Small intestine (tissue), 7 donors: ENCODE measurements around the gene FIZ1. TPM values are rescaled to one million over a fixed set of nuclear protein-coding genes. Genes with fewer than 3 reads are reported as not detected.
"Not testable (repeated sequence)": the region's sequence is repeated elsewhere in the genome, so short reads cannot be mapped to it uniquely, and the experiment has no call there.

Experiments used
- DNase-seq, 2 donors: peaks; one replicate each; pipeline versions ENCODE4 v3.0.0 to v3.0.0-alpha.2; 2013
- FAIRE-seq: peaks from 2 replicates; lab custom pipeline; 2012; peaks lifted over from hg19 to GRCh38; lab: Jason Lieb, UNC
- H3K27ac ChIP-seq, 3 donors: one replicate each; pipeline ENCODE4 v1.5.1; 2013; ENCODE audit warnings: low read length in 2 of 3, mild to moderate bottlenecking in 2 of 3, control low read depth in 1 of 3, inconsistent platforms in 1 of 3, low read depth in 1 of 3, moderate library complexity in 1 of 3
- H3K27me3 ChIP-seq, 3 donors: one replicate each; pipeline ENCODE4 v1.6.1; 2013; ENCODE audit warnings: low read length in 3 of 3, inconsistent platforms in 1 of 3; ENCODE audit not compliant: control insufficient read depth in 3 of 3, insufficient read depth in 3 of 3
- H3K36me3 ChIP-seq, 3 donors: one replicate each; pipeline ENCODE4 v1.6.1; 2013; ENCODE audit warnings: low read length in 3 of 3, inconsistent platforms in 1 of 3, low read depth in 1 of 3, mild to moderate bottlenecking in 1 of 3, moderate library complexity in 1 of 3; ENCODE audit not compliant: control insufficient read depth in 3 of 3, insufficient read depth in 2 of 3
- H3K4me1 ChIP-seq, 3 donors: one replicate each; pipeline ENCODE4 v1.6.1; 2013; ENCODE audit warnings: low read length in 2 of 3, inconsistent platforms in 1 of 3, low read depth in 1 of 3, mild to moderate bottlenecking in 1 of 3, moderate library complexity in 1 of 3; ENCODE audit not compliant: control insufficient read depth in 3 of 3, insufficient read depth in 2 of 3
- H3K4me3 ChIP-seq, 3 donors: one replicate each; pipeline ENCODE4 v1.5.1; 2013; ENCODE audit warnings: low read length in 3 of 3, control low read depth in 1 of 3, inconsistent platforms in 1 of 3, low read depth in 1 of 3, mild to moderate bottlenecking in 1 of 3, moderate library complexity in 1 of 3
- H3K9me3 ChIP-seq, 2 donors: one replicate each; pipeline ENCODE4 v1.6.1; 2013; ENCODE audit warnings: low read depth in 1 of 2, low read length in 1 of 2; ENCODE audit not compliant: control insufficient read depth in 2 of 2, insufficient read depth in 1 of 2
- WGBS, 3 donors: extraction: QIAGEN DNeasy Blood & Tissue Kit; methylation state at CpG; one replicate each; pipeline ENCODE4 v1.1.7; 2013; 5-methylcytosine and 5-hydroxymethylcytosine counted together
- polyA plus RNA-seq, 4 donors: library from polyadenylated mRNA; stranded (reverse) in 3 of 4; unstranded in 1 of 4; fragments of 200-250 nt in 3 of 4; fragments of 120-200 nt in 1 of 4; gene quantifications; one replicate each; pipeline versions ENCODE4 v1.2.1 to v1.2.3, GENCODE V29; 2013
- donor health status: healthy with polysubstance abuse.
- donor health status: control.
- donor health status: control.
- donor health status: Bipolar disorder and iron deficiency.
- donor health status: healthy.

Gene FIZ1
- polyA plus RNA-seq, 4 donors = 7.2 to 13.0 (median 7.4) TPM

DNA sequence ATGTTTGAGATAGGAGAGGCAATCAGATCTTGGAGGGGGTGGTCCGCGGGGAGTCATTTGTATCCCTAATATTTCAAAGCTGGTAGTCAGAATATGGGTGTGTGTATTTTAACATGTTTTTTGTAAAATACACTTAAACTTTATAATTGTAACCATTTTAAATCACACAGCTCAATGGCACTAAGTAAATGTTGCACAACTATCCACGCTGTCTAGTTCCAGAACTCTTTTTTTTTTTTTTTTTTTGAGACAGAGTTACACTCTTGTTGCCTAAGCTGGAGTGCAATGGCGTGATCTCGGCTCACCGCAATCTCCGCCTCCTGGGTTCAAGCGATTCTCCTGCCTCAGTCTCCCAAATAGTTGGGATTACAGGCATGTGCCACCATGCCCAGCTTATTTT lies 15.4 kb downstream of the FIZ1 start:
- H3K27ac ChIP-seq, H3K36me3 ChIP-seq, H3K9me3 ChIP-seq, H3K4me3 ChIP-seq, DNase-seq, FAIRE-seq, H3K27me3 ChIP-seq: not testable (repeated sequence)
- peaks cover 0 to 13% (median 7%) of the 10 kb centered on the region in 3 donors for H3K4me1 ChIP-seq
- 84 to 87% (median 84%) methylated on average over 8 of the region's 8 CpGs for WGBS, 3 donors

- H3K27me3 ChIP-seq, H3K36me3 ChIP-seq, DNase-seq, H3K27ac ChIP-seq, H3K9me3 ChIP-seq, FAIRE-seq, H3K4me3 ChIP-seq: not testable (repeated sequence)
- H3K4me1 ChIP-seq = peaks cover 0 to 11% (median 7%) of the 10 kb centered on the region in 3 donors
- 52 to 67% (median 65%) methylated on average over 4 of the region's 4 CpGs for WGBS, 3 donors
These were observed 17.0 kb downstream of the FIZ1 start for GRCh38 chr19:55582284-55582683.

DNA sequence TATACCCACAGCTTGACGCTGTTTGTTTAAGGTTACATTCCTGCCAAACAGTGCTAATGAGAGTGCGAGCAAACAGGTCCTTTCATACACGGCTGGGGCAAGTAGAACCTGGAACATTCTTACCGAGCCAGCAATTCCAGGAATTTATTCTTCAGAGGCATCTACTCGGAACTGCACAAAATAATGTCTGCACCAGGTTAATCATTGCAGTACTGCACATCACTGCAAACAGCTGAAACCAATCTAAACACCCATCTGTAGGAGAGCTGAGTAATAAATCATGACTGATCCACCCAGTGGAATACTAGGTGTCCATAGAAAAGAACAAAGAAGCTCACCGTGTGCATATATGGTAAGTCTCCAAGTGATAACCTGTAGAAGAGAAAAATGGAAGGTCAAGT lies 17.5 kb downstream of the FIZ1 start:
- Histone ChIP-seq H3K36me3 (peaks cover 0 to 13% (median 10%) of the 10 kb centered on the region in 3 donors), H3K27me3 (no peaks in the 10 kb centered on the region), H3K9me3 (no peaks in the 10 kb centered on the region), H3K4me1 (peaks cover 0 to 8% (median 7%) of the 10 kb centered on the region in 3 donors), H3K27ac (peak overlapping the region in 1 of 3 donors; percentile 85), H3K4me3 (no peak overlapping the region)
- 10 to 30% (median 19%) methylated on average over 6 of the region's 6 CpGs for WGBS, 3 donors
- DNase-seq = peak in 1 of 2 donors; percentile 42
- FAIRE-seq = no peak

- Histone ChIP-seq H3K27ac (peak overlapping the region in 2 of 3 donors; percentile 51 to 85), H3K9me3 (no peaks in the 10 kb centered on the region), H3K36me3 (peaks cover 0 to 18% (median 10%) of the 10 kb centered on the region in 3 donors), H3K27me3 (no peaks in the 10 kb centered on the region), H3K4me3 (peak overlapping the region; percentile 67 to 88 (median 83)), H3K4me1 (peaks cover 0 to 7% (median 4%) of the 10 kb centered on the region in 3 donors)
- 23 to 33% (median 24%) methylated on average over 12 of the region's 12 CpGs for WGBS, 3 donors
- FAIRE-seq (no peak), DNase-seq (peak in 1 of 2 donors; percentile 30)
These were observed 18.0 kb downstream of the FIZ1 start for GRCh38 chr19:55581145-55581822.

DNA sequence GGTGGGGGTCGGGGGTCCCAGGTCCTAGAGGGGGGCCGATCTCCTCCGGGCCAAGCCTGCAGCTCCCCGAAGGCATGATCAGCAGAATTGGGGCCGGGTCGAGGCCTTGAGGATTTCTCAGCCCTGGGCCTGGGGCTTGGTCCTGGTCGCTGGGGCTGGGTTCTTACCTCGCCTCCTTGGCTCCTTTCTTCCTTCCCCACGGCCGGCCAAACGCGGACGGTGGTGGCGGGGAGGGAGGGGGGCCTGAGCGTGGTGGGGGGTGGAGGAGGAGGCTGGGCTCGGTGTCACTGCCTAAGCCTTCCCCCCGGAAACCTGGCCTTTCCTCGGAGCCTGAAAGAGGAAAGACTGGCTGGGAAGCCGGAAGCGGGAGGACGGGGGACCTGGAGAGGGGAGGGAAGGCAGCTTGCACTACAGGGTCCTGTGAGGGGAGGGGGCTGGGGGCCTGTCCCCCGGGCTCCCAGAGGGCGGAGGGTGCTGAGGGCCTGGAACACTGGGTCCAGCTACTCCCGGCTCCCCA lies 18.6 kb downstream of the FIZ1 start, which contains the start of gene ZNF579:
ZNF579 (minus strand) TSS at position 221 of the 517 bp plus-strand sequence. CDS start 1,209 bp downstream, outside the sequence.
- H3K36me3 ChIP-seq = peaks cover 0 to 21% (median 10%) of the 10 kb centered on the region in 3 donors
- DNase-seq = peak; percentile 73 to 94
- H3K4me3 ChIP-seq = peak within 1 kb of the TSS; percentile 67 to 88 (median 83)
- WGBS, 3 donors = 0 to 2% (median 1%) methylated on average over 13 to 24 of the region's 24 CpGs
- FAIRE-seq = no peak
- H3K27ac ChIP-seq = peak within 1 kb of the TSS in 2 of 3 donors; percentile 85 to 87
- H3K9me3 ChIP-seq = no peaks in the 10 kb centered on the region
- no peaks in the 10 kb centered on the region for H3K27me3 ChIP-seq
- H3K4me1 ChIP-seq = peaks cover 0 to 3% (median 0%) of the 10 kb centered on the region in 3 donors

DNA sequence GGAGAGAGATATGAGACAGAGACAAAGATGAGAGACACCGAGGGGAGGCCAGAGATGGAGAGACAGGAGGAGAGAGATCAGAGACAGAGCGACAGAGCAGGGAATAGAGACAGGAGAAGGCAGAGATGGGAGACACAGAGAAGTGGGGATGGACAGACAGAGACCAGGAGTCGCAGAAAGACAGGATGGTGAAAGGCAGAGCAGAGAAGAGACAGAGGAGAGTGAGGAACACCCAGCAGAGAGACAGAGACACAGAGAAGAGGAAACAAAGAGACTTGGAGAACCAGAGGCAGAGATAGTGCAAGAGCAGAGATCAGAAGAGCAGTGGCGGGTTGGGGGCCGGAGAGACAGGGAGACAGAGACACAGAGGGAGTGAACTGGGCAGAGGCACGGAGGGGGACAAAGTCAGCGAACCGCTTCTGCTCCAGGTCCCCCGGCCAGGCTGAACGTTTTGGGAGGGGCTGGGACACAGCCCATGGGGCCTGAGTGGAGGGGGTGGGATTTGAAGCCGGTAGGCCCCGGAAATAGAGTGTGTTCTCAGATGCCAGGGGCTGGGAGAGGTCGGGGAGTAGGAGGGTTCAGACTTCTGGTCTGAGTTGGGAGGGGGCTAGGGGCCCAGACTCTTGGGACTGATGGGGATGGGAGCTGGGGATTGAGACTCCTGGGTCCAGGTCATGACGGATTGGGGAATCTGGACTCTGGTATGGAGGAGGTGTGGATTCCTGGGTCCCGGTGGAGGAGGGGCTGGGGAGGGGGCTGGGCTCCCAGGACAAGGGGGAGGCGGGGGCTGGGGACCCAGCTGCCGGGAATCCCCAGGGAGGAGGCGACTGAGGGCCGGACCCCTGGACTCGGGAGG lies 19.3 kb downstream of the FIZ1 start:
- peak in 1 of 2 donors; percentile 55 for DNase-seq
- Histone ChIP-seq H3K4me3 (peak overlapping the region; percentile 67 to 88 (median 83)), H3K27ac (peak overlapping the region in 2 of 3 donors; percentile 85 to 87), H3K36me3 (peaks cover 0 to 21% (median 10%) of the 10 kb centered on the region in 3 donors), H3K27me3 (no peaks in the 10 kb centered on the region), H3K9me3 (no peaks in the 10 kb centered on the region), H3K4me1 (no peaks in the 10 kb centered on the region)
- WGBS, 3 donors = 10 to 13% (median 12%) methylated on average over 16 to 20 of the region's 20 CpGs
- FAIRE-seq = no peak

- Histone ChIP-seq H3K27ac (no peak overlapping the region), H3K4me3 (peak overlapping the region in 1 of 3 donors; percentile 88), H3K36me3 (peaks cover 0 to 21% (median 10%) of the 10 kb centered on the region in 3 donors), H3K27me3 (no peaks in the 10 kb centered on the region), H3K9me3 (no peaks in the 10 kb centered on the region), H3K4me1 (no peaks in the 10 kb centered on the region)
- 93 to 94% (median 93%) methylated on average over 69 to 90 of the region's 90 CpGs for WGBS, 3 donors
- FAIRE-seq (no peak), DNase-seq (no peak)
These were observed 20.3 kb downstream of the FIZ1 start for GRCh38 chr19:55578761-55579747.
